Left renal pelvis (tissue), 4 donors: ENCODE results near the gene FCRLB. TPM values are rescaled to one million over a fixed set of nuclear protein-coding genes. Genes with fewer than 3 reads are reported as not detected.

ENCODE experiments used
- polyA plus RNA-seq, 4 donors: library from polyadenylated mRNA; unstranded; fragments of 120-200 nt; gene quantifications; one replicate each; pipeline ENCODE4 v1.2.1, GENCODE V29; 2013; ENCODE audit not compliant: insufficient read length in 4 of 4

The FCRLB gene
- polyA plus RNA-seq, 4 donors = 2.8 to 6.0 (median 4.4) TPM

Other genes starting within 250 kb of the FCRLB start
- gene FCGR2A, start 216.1 kb upstream of the FCRLB start, polyA plus RNA-seq = 10 to 100 TPM in 1 of 4 donors, 1 to 10 TPM in 3; 4.7 to 13.9 (median 6.3) TPM
- gene HSPA6, start 197.0 kb upstream of the FCRLB start, polyA plus RNA-seq = under 1 TPM; 0.30 to 0.82 (median 0.34) TPM
- 1 to 10 TPM; 1.7 to 4.7 (median 1.9) TPM for gene FCGR3A, start 171.7 kb upstream of the FCRLB start, polyA plus RNA-seq
- gene FCGR3B, start 90.4 kb upstream of the FCRLB start, polyA plus RNA-seq = 1 to 10 TPM in 1 of 4 donors, under 1 TPM in 2, not detected in 1; 0.26 to 2.6 (median 0.93) TPM
- 1 to 10 TPM in 1 of 4 donors, under 1 TPM in 3; 0.49 to 1.0 (median 0.71) TPM for gene FCGR2B, start 58.4 kb upstream of the FCRLB start, polyA plus RNA-seq
- gene FCRLA, start 14.3 kb upstream of the FCRLB start, polyA plus RNA-seq = under 1 TPM in 3 of 4 donors, not detected in 1; 0.10 to 0.56 (median 0.23) TPM
- 10 to 100 TPM; 30.1 to 48.5 (median 34.4) TPM for gene DUSP12, start 28.2 kb downstream of the FCRLB start, polyA plus RNA-seq
- 10 to 100 TPM; 27.0 to 37.5 (median 32.4) TPM for gene ATF6, start 44.8 kb downstream of the FCRLB start, polyA plus RNA-seq